NCI-H524 (cell line): ENCODE data around the gene MPZL1.
"Not testable (repeated sequence)": the region's sequence is repeated elsewhere in the genome, so short reads cannot be mapped to it uniquely, and the experiment has no call there.

Experiments used
- DNase-seq, 2 experiments: peaks; one replicate each; lab custom pipeline; 2025; lab: John Stamatoyannopoulos, UW

Gene MPZL1

GRCh38 chr1:167781558-167781957, 59.8 kb downstream of the MPZL1 start:
- no peak for DNase-seq

GRCh38 chr1:167782946-167783345, 61.2 kb downstream of the MPZL1 start:
- no peak for DNase-seq

GRCh38 chr1:167784876-167785550, 63.2 kb downstream of the MPZL1 start:
- no peak for DNase-seq

- DNase-seq: no peak
These were observed 64.7 kb downstream of the MPZL1 start for GRCh38 chr1:167786502-167786901.

DNA sequence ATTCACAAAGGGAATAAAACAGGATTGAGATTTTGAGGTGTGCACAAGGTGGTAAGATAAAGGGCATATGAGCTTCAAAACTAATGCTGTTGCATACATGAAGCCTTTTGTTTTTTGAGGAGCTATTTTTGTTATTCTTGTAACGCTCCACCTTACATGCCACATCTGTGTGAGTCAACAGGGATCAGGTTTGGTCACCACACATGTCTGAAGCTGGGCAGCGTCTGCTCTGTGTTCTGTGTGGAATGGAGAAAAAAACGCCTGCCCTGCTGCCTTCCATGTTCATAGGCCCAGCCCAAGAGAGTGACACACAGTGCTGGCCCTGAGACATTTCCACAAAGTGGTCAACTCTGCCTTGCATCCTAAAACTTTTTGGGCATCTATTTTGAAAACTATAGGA, 67.7 kb downstream of the MPZL1 start:
- DNase-seq: no peak

GRCh38 chr1:167790117-167790516, 68.3 kb downstream of the MPZL1 start:
- DNase-seq: no peak

GRCh38 chr1:167791281-167792187, 69.8 kb downstream of the MPZL1 start:
- DNase-seq: peak; percentile 69 to 84

- DNase-seq: no peak
These were observed 70.4 kb downstream of the MPZL1 start for GRCh38 chr1:167792188-167792565.

- DNase-seq: no peak
These were observed 72.3 kb downstream of the MPZL1 start for GRCh38 chr1:167794043-167794442.

DNA sequence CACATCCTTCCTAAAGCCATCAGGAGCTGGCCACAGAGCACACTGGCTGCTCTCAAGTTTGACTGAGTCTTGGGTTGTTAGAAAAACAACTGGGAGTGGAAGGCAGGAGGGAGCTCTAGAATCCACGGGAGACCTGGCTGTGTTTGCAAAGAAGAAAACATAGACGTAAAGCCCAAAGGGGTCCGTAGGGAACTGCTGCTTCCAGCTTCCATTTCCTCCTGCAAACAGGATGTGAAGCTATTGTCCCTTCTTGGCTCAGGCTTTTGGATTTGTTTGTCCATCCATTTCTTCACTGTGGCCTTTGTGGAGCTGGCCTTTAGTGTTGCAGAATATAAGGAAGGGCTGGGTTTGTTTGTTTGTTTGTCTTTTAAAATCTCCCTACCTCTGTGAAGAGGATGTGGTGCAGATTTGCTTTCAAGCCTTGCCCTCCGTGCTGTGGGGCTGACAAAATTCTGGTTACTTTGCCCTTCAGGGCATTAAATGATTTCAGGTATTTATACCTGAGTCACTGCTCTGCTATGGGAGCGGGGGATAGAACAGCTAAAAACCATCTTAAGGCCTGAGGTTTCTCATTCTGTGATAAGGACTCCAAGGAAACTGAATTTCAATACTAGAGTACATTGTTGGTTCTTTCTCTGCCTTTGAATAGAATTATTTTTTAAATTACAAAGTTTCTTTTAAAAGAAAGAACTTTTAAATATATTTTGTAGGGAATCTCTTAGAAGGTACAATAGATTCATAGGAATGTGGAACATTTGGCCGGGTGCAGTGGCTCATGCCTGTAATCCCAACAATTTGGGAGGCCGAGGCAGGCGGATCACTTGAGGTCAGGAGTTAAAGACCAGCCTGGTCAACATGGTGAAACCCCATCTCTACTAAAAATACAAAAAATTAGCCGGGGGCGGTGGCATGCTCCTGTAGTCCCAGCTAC, 74.3 kb downstream of the MPZL1 start:
- DNase-seq: no peak

GRCh38 chr1:167797015-167797414, 75.2 kb downstream of the MPZL1 start:
- peak in 1 of 2 experiments; percentile 4 for DNase-seq

GRCh38 chr1:167798952-167799351, 77.2 kb downstream of the MPZL1 start:
- DNase-seq: no peak

GRCh38 chr1:167799747-167800146, 78.0 kb downstream of the MPZL1 start:
- DNase-seq: peak in 1 of 2 experiments; percentile 3

DNA sequence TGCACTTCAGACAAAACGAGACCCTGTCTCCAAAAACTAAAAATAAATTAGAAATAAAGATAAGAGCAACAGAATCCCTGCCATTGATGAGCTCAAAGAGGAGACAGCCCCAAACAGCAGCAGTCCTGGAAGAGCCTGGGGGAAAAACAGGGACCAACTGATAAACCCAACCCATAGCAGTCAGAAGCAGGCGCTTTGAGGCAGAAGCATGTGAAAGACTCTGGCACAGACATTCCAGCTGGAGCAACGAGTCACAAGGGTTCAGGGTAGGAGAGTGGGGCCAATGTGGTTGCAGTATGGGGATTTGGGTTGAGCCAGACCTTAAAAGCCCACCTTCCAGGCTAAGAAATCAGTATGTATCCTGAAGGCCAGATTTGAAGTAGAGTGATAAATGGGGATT, 78.5 kb downstream of the MPZL1 start:
- DNase-seq: no peak

GRCh38 chr1:167802235-167802634, 80.5 kb downstream of the MPZL1 start:
- DNase-seq: no peak

DNA sequence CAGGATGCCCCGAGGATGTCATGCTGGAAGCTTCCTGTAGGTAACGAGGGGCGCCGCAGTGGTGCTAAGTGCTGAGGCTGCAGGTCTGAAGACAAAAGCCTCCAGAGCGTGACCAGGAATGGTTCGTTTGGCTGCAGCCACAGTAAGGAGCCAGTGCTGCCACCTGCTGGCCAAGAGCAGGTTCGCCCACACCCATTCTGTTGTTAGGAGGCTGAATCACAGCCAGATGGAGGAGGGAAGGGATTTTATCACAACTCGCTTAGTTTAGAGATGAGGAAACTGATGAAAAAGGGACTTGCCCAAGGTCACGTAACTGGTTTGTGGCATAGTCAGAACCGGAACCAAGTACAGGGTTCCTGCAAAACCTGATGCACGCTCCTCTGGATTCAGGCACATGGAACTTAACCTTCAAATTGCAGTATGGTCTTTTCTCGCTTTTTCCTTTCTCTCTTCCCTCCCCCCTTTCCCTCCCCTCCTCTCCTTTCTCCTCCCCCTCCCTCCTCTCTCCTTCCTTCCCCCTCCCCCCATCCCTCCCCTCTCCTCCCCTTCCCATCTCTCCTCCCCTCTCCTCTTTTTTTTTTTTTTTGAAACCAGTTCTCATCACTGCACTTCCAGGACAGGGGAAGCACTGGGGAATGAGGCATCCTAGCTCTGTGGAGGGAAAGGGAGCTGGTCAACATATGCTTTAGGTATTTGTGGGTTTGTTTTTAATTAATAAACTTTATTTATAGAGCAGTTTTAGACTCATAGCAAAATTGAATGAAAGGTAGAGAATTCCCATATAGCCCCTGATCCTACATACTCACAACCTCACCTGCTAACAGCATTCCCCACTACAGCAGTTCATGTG, 81.8 kb downstream of the MPZL1 start:
- peak; percentile 84 to 92 for DNase-seq

- DNase-seq: peak in 1 of 2 experiments; percentile 7
These were observed 83.3 kb downstream of the MPZL1 start for GRCh38 chr1:167805041-167805556.

GRCh38 chr1:167806235-167806634, 84.5 kb downstream of the MPZL1 start:
- DNase-seq: not testable (repeated sequence)

DNA sequence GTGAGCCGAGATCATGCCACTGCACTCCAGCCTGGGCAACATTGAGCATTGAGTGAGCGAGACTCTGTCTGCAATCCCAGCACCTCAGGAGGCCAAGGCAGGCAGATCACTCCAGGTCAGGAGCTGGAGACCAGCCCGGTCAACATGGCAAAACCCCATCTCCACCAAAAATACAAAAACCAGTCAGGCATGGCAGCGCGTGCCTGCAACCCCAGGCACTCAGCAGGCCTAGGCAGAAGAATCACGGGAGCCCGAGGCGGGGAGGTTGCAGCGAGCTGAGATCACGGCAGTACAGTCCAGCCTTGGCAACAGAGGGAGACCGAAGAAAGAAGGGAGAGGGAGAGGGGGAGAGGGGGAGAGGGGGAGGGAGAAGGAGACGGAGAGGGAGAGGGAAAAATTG, 84.9 kb downstream of the MPZL1 start:
- not testable (repeated sequence) for DNase-seq

- DNase-seq: no peak
These were observed 86.3 kb downstream of the MPZL1 start for GRCh38 chr1:167808104-167808503.

DNA sequence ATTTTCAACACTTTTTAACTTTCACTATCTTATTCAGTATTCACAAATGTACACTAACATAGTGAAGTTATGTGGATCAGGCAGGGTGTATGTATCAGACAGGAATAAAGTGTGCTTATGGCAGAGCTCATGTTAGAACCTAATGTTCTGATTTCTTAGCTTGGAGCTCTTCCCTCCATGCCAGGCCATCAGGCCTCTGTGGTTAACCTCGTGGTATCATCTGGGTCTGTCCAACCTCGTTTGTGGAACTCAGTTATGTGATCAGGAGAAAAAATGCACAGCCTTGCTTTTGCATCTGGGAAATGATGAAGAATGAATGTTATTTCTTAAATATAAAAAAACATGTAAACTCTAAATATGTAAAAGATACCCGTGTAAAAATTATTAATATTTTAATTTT, 86.9 kb downstream of the MPZL1 start:
- no peak for DNase-seq
